GM19324 (cell line): ENCODE measurements around the gene COG1.
"Not testable (repeated sequence)": the region's sequence is repeated elsewhere in the genome, so short reads cannot be mapped to it uniquely, and the experiment has no call there.

ENCODE experiments used
- ATAC-seq: cut with Tn5 transposase; IDR thresholded peaks from one replicate; pipeline ENCODE4 v1.9.1; 2021; ENCODE audit warnings: mild to moderate bottlenecking, moderate library complexity; ENCODE audit not compliant: unreplicated experiment, low FRiP score

COG1 gene, protein sequence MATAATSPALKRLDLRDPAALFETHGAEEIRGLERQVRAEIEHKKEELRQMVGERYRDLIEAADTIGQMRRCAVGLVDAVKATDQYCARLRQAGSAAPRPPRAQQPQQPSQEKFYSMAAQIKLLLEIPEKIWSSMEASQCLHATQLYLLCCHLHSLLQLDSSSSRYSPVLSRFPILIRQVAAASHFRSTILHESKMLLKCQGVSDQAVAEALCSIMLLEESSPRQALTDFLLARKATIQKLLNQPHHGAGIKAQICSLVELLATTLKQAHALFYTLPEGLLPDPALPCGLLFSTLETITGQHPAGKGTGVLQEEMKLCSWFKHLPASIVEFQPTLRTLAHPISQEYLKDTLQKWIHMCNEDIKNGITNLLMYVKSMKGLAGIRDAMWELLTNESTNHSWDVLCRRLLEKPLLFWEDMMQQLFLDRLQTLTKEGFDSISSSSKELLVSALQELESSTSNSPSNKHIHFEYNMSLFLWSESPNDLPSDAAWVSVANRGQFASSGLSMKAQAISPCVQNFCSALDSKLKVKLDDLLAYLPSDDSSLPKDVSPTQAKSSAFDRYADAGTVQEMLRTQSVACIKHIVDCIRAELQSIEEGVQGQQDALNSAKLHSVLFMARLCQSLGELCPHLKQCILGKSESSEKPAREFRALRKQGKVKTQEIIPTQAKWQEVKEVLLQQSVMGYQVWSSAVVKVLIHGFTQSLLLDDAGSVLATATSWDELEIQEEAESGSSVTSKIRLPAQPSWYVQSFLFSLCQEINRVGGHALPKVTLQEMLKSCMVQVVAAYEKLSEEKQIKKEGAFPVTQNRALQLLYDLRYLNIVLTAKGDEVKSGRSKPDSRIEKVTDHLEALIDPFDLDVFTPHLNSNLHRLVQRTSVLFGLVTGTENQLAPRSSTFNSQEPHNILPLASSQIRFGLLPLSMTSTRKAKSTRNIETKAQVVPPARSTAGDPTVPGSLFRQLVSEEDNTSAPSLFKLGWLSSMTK

GRCh38 chr17:73192894-73193701 lies at the start of gene COG1:
Gene COG1 (plus strand): TSS chr17:73193055. CDS start chr17:73193070, 15 bp downstream.
- peak; percentile 71 for ATAC-seq

DNA sequence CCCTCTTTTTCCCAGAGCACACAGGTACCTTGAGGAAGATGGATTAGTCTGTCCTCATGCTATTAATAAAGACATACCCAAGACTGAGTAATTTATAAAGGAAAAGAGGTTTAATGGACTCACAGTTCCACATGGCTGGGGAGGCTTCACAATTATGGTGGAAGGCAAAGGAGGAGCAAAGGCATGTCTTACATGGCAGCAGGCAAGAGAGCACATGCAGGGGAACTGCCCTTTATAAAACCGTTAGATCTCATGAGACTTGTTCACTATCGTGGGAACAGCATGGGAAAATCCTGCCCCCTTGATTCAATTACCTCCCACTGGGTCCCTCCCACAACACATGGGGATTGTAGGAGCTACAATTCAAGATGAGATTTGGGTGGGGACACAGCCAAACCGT lies 48.6 kb upstream of the COG1 start:
- ATAC-seq = not testable (repeated sequence)

GRCh38 chr17:73145641-73146040 lies 47.2 kb upstream of the COG1 start:
- no peak for ATAC-seq

GRCh38 chr17:73147791-73148190 lies 45.1 kb upstream of the COG1 start:
- not testable (repeated sequence) for ATAC-seq

DNA sequence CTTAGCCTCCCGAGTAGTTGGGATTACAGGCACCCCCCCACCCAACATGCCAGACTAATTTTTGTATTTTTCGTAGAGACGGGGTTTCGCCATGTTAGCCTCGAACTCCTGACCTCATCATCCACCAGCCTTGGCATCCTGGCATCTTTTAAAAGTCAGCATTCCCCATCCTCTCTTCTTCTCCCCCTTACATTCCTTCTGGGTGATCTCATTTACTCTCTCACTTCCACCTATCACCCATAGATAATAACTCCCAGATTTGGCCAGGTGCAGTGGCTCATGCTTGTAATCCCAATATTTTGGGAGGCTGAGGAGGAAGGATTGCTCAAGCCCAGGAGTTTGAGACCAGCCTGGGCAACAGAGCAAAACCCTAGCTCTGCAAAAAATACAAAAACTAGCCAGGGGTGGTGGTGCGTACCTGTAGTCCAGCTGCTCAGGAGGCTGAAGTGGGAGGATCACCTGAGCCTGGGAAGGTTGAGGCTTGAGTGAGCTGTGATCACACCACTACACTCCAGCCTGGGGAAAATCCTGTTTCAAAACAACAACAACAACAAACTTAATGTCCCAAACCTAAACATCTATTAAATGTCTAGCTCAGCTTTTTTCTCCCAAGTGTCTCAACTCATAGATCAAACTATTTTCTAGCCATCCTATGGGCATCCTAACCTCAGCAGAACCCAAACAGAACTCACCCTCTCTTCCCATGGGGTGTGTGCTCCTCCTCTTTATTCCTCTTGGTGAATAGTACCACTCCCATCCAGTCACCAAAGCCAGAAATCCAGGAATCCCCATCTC lies 44.1 kb upstream of the COG1 start:
- no peak for ATAC-seq

GRCh38 chr17:73150622-73151300 lies 42.1 kb upstream of the COG1 start:
- ATAC-seq = not testable (repeated sequence)

- ATAC-seq = no peak
Measured at GRCh38 chr17:73151916-73152632, 40.8 kb upstream of the COG1 start.

DNA sequence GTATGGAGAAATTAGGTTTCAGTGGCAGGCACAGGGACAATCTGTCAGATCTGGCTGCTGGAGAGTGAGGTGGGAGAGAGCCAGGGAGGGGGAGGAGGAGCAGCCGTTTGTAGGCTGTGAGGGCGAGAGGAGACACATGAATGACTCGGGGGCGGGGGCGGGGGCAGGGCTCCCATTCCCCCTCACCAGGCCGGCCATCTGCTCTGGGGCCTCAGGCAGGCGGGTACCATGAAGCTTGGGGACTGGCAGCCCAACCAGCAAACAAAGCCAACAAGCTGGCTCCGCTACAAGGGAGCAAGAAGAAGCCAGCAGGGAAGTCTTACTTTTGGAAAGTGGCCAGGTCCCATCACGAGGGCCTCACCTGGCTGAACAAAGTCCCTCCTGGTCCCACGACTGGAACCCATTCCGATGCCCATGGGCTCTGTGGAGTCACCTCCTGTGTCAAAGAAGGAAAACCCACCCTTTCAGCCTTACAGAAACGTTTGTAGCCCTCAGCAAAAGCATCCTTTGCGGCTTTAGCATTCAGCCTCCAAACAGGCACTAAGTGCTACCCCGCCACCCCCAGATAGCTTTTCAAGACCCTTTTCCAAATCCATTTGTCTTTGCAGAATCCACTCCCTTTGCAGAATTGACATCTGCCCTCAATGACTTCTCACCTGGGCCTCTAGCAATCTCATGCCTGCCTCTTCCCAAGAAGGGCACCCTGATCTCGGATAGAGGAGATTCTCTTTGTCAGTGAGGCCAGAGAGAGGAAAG lies 37.3 kb upstream of the COG1 start:
- no peak for ATAC-seq

DNA sequence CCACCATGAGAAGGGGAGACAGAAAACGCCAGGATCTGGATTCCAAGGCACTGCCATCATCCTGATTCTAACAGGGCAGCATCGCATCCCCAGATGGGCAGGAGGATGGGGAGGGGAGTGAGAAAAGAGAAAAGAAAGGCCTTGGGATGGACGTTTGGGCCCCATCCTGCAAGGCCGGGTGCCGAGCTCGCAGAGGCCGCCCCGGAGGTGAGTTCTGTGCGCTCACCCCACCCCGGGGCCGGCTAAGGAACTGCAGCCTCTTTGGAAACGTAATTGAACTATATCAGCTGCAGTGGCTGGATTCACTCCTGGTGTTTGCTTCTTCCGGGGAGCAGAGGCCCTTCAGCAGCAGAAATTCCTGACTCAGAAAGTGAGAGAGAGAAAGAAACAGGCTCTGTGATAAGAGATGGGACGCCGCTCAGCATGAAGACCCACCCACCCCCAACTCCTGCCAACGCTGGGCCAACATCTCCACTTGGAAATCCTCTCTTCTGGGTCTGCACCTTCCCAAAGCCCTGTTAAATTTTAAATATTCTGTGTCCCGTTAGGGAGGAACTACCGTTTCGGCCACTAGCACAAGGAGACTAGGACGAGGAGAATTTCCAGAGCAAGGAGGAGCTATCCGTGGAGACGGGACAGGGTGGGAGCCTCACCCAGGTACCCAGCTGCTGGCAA lies 36.6 kb upstream of the COG1 start:
- no peak for ATAC-seq

DNA sequence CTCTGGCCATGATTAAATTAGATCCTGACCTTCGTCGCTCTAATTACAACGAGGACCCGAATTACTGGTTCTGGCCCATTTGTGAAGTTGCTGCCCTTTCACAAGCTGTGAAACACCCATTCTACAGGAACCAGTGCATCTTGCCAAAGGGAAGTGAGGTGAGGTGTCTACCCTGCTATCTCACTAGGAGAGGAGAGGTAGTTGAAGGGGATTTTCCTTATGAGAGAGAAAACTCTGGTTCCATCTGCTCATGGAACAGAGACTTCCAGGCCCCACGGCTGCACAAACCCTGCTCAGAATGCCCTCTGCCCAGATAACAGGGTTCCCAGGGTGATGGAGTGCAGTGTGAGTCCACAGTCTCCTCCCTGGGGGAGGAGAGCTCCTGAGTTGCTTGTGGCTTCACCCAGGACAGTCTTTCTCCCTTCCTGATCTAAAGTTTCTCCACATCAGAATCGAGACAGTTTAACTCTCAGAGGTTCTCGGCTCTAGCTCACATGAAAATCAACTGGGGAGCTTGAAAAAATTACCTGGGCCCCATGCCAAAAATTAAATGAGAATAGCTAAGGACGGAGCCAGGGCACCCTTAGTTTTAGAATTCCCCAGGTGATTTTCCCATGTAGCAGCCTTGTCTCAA lies 35.9 kb upstream of the COG1 start:
- no peak for ATAC-seq

- ATAC-seq = no peak
Measured at GRCh38 chr17:73157521-73157890, 35.3 kb upstream of the COG1 start.

DNA sequence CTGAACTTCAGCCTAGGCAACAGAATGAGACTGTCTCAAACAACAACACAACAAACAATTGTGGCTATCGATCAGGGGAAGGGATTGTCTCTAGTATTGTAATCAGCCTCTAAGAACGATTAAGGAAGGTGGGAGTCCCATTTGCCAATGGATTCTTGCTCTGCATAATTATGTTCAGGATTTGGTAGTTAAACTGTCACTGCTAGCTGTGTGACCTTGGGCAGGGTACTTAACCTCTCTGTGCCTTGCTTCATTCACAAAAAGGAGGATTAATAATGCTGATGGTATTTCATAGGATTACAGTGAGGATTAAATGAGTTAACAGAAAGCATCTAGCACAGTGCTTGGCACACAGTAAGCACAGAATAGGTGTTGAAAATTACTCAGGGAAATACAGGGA lies 34.7 kb upstream of the COG1 start:
- no peak for ATAC-seq

DNA sequence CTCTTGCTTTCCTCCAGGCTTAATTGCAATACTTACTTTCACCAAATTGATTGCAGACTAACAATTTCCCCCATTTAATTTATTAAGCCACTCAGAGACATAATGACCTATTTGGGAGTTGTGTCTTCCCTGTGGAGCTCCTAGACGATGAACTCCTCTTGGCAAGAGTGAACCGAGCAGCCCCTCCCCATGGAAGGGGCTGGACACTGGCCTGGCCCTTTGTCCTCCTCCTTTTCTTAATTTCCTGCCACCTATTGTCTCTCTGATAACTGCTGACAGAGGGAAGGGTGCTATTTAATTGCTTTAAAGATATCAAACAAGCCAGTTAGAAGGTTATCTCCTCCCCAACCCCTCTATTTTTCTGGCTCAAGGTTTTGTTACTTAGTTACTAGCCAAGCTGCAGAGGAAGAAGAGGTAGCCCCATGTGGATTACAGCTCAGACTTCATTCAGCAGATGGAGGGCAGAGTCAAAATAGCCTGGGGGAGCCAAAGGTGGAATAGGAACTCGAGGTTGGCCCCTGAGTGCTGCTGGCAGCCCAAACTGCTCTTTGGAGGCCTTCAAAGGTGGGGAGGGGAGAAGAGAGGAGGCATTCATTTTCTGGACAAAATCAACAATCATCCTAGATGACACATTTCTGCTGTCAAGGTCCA lies 31.8 kb upstream of the COG1 start:
- no peak for ATAC-seq

DNA sequence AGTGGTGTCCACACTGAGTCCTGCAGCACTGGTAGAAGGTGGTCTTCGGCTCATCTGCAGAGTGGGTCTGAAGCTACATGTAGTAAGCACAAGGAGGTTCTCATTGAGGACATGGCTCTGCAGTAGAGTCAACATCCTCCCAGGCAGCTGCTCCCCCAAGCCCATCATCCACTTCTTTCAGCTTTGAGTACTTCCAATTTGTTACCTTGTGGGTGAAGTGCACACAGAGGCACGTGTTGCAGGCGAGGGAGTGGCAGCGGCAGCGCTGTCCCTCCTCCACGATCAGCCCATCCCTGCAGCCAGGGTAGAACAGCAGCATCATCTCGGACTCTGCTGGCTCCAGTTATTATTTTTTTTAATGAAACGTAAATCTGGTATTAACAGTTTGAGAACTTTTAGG lies 29.8 kb upstream of the COG1 start:
- ATAC-seq = no peak

- no peak for ATAC-seq
Measured at GRCh38 chr17:73165616-73166404, 27.0 kb upstream of the COG1 start.
